Activated naive CD8-positive, alpha-beta T cell treated with anti-CD3 and anti-CD28 coated beads, Interleukin-2, amount 10 ng/mL, durations not matched to agents 7 days and 5 days (primary cell): ENCODE results near the gene MTHFSD. TPM values are rescaled to one million over a fixed set of nuclear protein-coding genes. Genes with fewer than 3 reads are reported as not detected.

Source experiments
- ATAC-seq: fragments of 150-1000 bp; cut with Tn5 transposase; one replicate; pipeline ENCODE4 v1.10.0; 2021; ENCODE audit warnings: low read depth, moderate library complexity
- POLR2A ChIA-PET: fragments of 350-600 bp; sonication (Branson Sonifier 250); formaldehyde crosslinking; loops from one replicate; lab custom pipeline; 2021; ENCODE audit warnings: antibody characterized with exemption; lab: Charles Lee
- DNase-seq: peaks from one replicate; pipeline ENCODE4 v3.0.0; 2021
- H3K27ac Mint-ChIP-seq: one replicate; pipeline ENCODE4 v1.8.0; 2022; ENCODE audit warnings: mild to moderate bottlenecking, mixed read lengths
- H3K27me3 Mint-ChIP-seq: one replicate; pipeline ENCODE4 v1.8.0; 2022; ENCODE audit warnings: mild to moderate bottlenecking, moderate library complexity, mixed read lengths
- H3K36me3 Mint-ChIP-seq: one replicate; pipeline ENCODE4 v1.8.0; 2021; ENCODE audit warnings: mild to moderate bottlenecking, mixed read lengths
- H3K4me1 Mint-ChIP-seq: one replicate; pipeline ENCODE4 v1.8.0; 2021; ENCODE audit warnings: mixed read lengths
- H3K4me3 Mint-ChIP-seq: one replicate; pipeline ENCODE4 v1.8.0; 2022; ENCODE audit warnings: mild to moderate bottlenecking, moderate library complexity, mixed read lengths
- H3K9me3 Mint-ChIP-seq: one replicate; pipeline ENCODE4 v1.8.0; 2021; ENCODE audit warnings: mixed read lengths
- total RNA-seq, 2 experiments: library from RNA; stranded (reverse); gene quantifications; one replicate each; pipeline ENCODE4 v1.2.3, GENCODE V29; 2021

Gene MTHFSD
- total RNA-seq, 2 experiments from 2014 or later: 33.2 to 34.6 TPM

DNA sequence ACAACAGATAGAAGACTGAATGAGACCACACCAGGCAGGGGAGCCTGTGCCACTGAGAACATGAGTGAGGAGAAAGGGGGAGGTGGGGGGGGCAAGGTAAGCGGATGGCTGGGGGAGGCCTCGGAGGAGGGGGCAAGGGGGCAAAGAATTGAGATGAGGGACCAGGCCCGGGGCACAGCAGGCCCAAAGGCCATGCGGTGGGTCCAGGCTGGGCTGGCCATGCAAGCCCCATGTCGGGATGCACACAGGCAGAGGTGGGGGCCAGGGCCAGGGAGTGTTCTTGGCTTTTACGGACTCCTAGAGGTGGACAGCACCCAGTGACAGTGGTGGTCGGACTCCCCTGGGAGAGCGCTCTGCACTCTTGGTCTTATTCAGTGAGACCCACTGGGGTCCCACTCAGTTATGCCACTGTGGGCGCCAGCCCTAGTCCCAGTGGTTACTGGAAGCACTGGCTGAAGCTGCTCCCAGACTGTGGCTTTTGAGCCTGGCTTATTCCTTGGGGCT is 4.8 kb upstream of the MTHFSD start:
- no peaks in the 10 kb centered on the region for H3K9me3 Mint-ChIP-seq
- H3K36me3 Mint-ChIP-seq: peaks cover 2% of the 10 kb centered on the region
- ATAC-seq (no peak), DNase-seq (peak; percentile 3)
- H3K4me3 Mint-ChIP-seq: no peak overlapping the region
- H3K4me1 Mint-ChIP-seq: peaks cover 10% of the 10 kb centered on the region
- POLR2A ChIA-PET: no interaction called here
- H3K27me3 Mint-ChIP-seq: peaks cover 25% of the 10 kb centered on the region
- no peak overlapping the region for H3K27ac Mint-ChIP-seq

DNA sequence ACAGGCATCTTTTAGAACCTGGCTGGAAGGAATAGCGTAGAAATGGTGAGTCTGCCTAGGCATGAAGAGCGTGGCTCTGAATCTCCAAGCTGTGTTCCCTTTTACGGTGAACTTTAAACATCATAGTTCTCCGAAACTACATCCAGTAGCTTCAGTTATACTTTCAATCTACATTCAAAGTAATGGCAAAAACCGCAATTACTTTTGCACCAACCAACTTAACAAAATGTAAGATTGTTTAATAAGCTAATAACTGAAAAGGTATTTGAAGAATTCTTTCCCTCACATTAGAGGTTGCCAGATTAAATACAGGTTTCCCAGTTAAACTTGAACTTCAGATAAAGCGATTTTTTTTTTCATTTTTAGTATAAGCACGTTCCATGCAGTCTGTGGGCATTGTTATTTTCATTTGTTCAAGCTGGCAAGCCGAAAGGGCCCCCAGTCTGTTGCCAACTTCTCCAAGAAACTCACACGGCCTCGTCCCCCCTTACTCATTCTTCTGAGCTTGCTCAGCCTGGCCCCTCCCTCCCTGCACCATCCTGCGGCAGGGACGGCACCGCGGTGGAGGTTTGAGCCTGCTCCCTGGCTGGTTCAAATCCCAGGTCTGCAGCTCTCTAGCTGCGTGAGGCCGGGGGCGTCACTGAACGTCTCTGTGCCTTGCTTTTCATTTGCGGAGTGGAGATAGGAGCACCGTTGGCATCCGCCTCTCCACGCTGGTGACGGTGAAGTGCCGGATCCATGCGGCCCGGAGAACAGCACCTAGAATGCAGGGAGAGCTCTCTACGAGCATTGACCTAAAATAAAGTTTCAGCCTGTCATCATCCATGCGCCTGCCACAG is 3.5 kb upstream of the MTHFSD start:
- POLR2A ChIA-PET: no interaction called here
- ATAC-seq (no peak), DNase-seq (no peak)
- H3K27ac Mint-ChIP-seq: no peak overlapping the region
- peaks cover 12% of the 10 kb centered on the region for H3K27me3 Mint-ChIP-seq
- H3K4me3 Mint-ChIP-seq: no peak overlapping the region
- no peaks in the 10 kb centered on the region for H3K9me3 Mint-ChIP-seq
- H3K4me1 Mint-ChIP-seq: peaks cover 12% of the 10 kb centered on the region
- H3K36me3 Mint-ChIP-seq: peaks cover 2% of the 10 kb centered on the region

DNA sequence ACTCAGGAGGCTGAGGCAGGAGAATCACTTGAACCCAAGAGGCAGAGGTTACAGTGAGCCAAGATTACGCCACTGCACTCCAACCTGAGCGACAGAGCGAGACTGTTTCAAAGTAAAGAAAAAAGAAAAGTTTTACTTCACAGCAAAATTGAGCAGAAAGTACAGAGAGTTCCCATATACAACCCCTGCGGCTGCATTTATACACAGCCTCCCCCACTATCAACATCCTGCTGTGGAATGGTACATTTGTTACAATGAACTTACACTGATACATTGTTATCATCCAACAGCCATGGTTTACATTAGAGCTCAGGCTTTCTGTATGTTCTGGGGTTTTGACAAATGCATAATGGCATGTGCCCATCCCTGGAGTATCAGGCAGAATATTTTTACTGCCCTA is 2.6 kb upstream of the MTHFSD start:
- POLR2A ChIA-PET: no interaction called here
- peaks cover 10% of the 10 kb centered on the region for H3K27me3 Mint-ChIP-seq
- H3K27ac Mint-ChIP-seq: no peak overlapping the region
- ATAC-seq: no peak
- H3K4me1 Mint-ChIP-seq: peaks cover 11% of the 10 kb centered on the region
- peaks cover 3% of the 10 kb centered on the region for H3K36me3 Mint-ChIP-seq
- H3K9me3 Mint-ChIP-seq: no peaks in the 10 kb centered on the region
- no peak overlapping the region for H3K4me3 Mint-ChIP-seq
- no peak for DNase-seq

DNA sequence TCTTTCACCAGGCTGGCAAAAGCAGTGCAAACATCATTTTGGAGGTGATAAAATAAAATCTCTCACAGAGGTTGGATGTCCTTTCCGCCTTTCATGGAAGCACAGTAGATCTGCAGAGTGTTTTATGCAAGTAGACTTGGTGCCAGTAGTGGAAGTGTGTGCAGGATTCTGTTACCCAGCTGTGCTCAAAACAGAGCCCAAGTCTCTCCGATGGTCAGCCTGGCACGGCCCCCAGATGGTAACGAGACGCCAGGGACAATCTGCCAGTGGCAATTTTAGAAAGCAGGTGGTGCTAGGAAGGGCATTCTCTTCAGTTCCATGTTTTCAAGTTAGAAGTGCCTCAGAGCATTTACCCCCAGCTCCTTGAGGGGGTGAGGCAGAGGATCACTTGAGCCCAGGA is 1.5 kb upstream of the MTHFSD start:
- Mint-ChIP-seq H3K27me3 (peaks cover 8% of the 10 kb centered on the region), H3K4me1 (peaks cover 15% of the 10 kb centered on the region), H3K36me3 (peaks cover 4% of the 10 kb centered on the region), H3K9me3 (no peaks in the 10 kb centered on the region), H3K27ac (no peak overlapping the region), H3K4me3 (no peak overlapping the region)
- ATAC-seq (no peak), DNase-seq (no peak)
- POLR2A ChIA-PET: no interaction called here

DNA sequence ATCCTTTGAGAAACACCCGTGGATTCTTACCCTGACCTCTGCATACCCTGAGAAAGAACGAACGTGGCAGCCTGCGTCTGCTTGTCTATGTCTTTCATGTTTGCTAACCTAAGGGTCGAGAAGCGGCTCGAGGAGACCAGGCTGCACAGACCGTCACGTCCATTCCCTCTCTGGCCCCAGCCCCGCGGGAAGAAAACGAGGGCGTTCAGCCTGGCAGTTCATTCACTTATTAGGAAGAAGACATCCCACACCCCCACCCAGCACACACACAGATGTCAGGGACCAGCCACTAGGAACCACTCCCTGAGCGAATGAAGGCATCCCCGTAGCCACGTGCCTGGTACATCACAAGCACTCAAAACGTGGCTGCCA is 655 bp upstream of the MTHFSD start:
- H3K4me1 Mint-ChIP-seq: peaks cover 15% of the 10 kb centered on the region
- ATAC-seq (no peak), DNase-seq (no peak)
- peak overlapping the region; percentile 97 for H3K27ac Mint-ChIP-seq
- peak overlapping the region; percentile 95 for H3K4me3 Mint-ChIP-seq
- peaks cover 8% of the 10 kb centered on the region for H3K27me3 Mint-ChIP-seq
- H3K36me3 Mint-ChIP-seq: peaks cover 4% of the 10 kb centered on the region
- no peaks in the 10 kb centered on the region for H3K9me3 Mint-ChIP-seq
- POLR2A ChIA-PET: interaction anchor here (1.3 kb wide), 1 partner anchor 762 kb away, joined by 3 read pairs; the partner anchor contains the start of gene C16orf95

DNA sequence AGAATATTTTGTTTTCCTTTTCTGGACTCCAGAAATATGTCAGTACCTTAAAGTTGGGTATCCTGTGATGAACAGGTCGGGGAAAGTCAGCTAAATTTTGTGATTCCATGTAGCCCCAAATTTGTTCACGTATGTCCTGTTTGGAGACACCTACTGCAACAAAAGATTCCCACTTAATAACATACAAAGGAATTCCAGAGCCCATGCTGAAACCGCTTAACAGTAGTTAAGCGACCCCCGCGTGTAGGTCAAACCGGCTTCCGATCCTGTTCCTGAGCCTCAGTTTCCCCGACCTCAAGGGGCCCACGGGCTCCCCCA is 477 bp downstream of the MTHFSD start:
- ATAC-seq (no peak), DNase-seq (no peak)
- H3K27ac Mint-ChIP-seq: peak overlapping the region; percentile 97
- peaks cover 4% of the 10 kb centered on the region for H3K36me3 Mint-ChIP-seq
- POLR2A ChIA-PET: interaction anchor here (1.3 kb wide), 1 partner anchor 763 kb away, joined by 3 read pairs; the partner anchor contains the start of gene C16orf95
- peak overlapping the region; percentile 95 for H3K4me3 Mint-ChIP-seq
- no peaks in the 10 kb centered on the region for H3K9me3 Mint-ChIP-seq
- peaks cover 6% of the 10 kb centered on the region for H3K27me3 Mint-ChIP-seq
- peaks cover 15% of the 10 kb centered on the region for H3K4me1 Mint-ChIP-seq

DNA sequence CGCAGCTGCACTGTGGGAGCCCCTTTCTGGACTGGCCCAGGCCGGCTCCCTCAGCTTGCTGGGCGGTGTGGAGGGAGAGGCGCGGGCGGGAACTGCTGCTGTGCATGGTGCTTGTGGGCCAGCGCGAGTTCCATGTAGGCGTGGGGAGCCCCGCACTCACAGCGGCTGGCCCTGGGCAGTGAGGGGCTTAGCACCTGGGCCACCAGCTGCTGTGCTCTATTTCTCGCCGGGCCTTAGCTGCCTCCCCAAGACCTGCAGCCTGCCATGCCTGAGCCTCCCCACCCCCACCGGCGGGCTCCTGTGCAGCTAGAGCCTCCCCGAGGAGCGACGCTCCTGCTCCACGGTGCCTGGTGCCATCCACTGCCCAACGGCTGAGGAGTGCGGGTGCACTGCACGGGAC is 1.7 kb downstream of the MTHFSD start:
- no peak for ATAC-seq
- Mint-ChIP-seq H3K27me3 (peaks cover 6% of the 10 kb centered on the region), H3K9me3 (no peaks in the 10 kb centered on the region), H3K36me3 (peaks cover 4% of the 10 kb centered on the region), H3K4me1 (peaks cover 16% of the 10 kb centered on the region), H3K27ac (no peak overlapping the region), H3K4me3 (no peak overlapping the region)
- peak; percentile 23 for DNase-seq
- POLR2A ChIA-PET: no interaction called here

DNA sequence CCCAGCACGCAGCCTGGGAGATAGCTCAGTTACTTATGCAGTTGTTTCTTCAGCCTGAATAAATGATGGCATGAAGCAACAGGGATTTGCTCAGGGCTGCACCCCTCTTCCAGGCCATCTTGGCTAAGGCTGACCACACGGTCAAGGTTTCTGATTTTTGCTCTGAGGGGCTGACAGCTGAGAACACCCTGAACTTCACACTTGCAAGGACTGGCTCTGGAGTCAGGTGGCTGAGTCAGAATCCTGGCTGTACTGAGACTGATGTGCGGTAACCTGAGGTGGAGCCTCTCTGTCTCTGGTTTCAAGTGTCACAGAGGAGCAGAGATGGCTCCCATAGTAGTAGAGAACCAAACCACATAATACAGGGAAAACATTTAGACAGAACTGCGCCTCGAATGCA is 4.8 kb downstream of the MTHFSD start:
- no peak for DNase-seq
- Mint-ChIP-seq H3K4me1 (peaks cover 16% of the 10 kb centered on the region), H3K27me3 (no peaks in the 10 kb centered on the region), H3K9me3 (no peaks in the 10 kb centered on the region), H3K4me3 (no peak overlapping the region), H3K36me3 (peaks cover 7% of the 10 kb centered on the region), H3K27ac (no peak overlapping the region)
- POLR2A ChIA-PET: interaction anchor here (0.7 kb wide), 1 partner anchor 18 kb away, joined by 3 read pairs; no protein-coding TSS in a partner anchor
- no peak for ATAC-seq

DNA sequence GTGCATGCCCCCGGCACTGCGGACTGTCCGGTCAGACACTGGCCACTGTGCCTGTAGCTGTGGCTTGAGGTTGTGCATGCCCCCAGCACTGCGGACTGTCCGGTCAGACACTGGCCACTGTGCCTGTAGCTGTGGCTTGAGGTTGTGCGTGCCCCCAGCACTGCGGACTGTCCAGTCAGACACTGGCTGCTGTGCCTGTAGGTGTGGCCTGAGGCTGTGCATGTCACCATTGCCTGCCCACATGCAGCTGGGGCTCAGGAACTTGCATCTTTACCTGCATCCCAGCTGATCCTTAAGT is 5.2 kb downstream of the MTHFSD start:
- H3K36me3 Mint-ChIP-seq: peaks cover 6% of the 10 kb centered on the region
- peaks cover 13% of the 10 kb centered on the region for H3K4me1 Mint-ChIP-seq
- POLR2A ChIA-PET: no interaction called here
- ATAC-seq: no peak
- no peak for DNase-seq
- no peak overlapping the region for H3K27ac Mint-ChIP-seq
- H3K9me3 Mint-ChIP-seq: no peaks in the 10 kb centered on the region
- H3K4me3 Mint-ChIP-seq: no peak overlapping the region
- H3K27me3 Mint-ChIP-seq: no peaks in the 10 kb centered on the region

DNA sequence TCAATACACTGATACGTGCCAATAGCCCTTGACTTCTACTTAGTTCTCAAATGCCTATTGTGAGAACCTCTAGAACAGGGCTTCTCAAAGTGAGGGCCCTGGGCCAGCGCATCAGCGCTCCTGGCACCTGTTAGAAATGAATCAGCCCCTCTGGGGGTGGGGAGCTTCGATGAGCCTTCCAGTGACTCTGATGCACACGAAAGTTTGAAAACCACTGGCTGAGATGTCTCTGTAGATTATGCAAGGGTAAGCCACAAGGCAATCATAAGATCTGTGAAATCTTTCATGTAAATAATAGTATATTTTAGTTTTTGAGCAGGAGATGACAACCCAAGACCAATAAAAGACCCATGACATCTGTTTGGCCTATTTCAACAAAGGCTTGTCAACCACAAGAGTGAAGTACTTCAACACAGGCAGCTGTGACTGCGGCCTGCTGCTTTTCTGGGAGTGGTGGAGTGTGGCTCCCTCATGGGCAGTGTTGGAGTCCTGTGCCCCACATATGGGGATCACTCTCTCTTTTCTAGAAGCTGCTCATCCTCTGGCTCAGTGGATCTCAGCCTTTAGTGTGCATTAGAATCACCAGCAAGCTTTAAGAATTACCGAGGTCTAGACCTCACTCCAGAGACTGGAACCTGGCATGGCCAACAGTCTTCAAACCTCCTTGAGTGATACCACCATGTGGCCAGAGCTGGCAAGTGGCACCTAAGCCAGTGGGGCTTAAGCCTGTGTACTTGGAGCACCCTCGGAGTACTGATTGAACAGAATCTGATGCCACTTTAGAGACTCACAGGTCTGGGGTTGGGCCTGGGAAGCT is 5.8 kb downstream of the MTHFSD start:
- H3K36me3 Mint-ChIP-seq: peaks cover 10% of the 10 kb centered on the region
- no peaks in the 10 kb centered on the region for H3K27me3 Mint-ChIP-seq
- DNase-seq: no peak
- no peaks in the 10 kb centered on the region for H3K9me3 Mint-ChIP-seq
- peaks cover 13% of the 10 kb centered on the region for H3K4me1 Mint-ChIP-seq
- POLR2A ChIA-PET: no interaction called here
- H3K27ac Mint-ChIP-seq: no peak overlapping the region
- peak; percentile 36 for ATAC-seq
- H3K4me3 Mint-ChIP-seq: no peak overlapping the region

DNA sequence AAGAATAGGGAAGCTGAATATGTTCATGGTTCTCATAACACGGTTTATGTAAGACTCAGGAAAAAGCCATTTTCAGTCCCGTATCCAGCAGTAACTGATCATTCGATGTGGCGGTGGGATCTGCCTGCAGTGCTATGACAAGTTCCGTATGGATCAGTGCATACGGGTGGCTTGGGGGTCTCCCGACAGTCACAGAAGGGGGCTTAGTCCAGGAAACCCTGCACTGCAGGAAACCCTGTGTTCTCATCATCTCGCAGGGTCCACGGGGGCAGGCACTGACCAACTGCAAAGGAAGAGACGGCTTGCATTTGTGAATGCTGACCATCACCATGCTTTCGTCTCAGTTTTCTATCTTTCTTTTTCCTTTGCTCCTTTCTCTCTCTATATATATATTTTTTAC is 7.7 kb downstream of the MTHFSD start:
- ATAC-seq (no peak), DNase-seq (no peak)
- Mint-ChIP-seq H3K9me3 (no peaks in the 10 kb centered on the region), H3K4me3 (no peak overlapping the region), H3K36me3 (peaks cover 8% of the 10 kb centered on the region), H3K4me1 (peaks cover 3% of the 10 kb centered on the region), H3K27ac (no peak overlapping the region), H3K27me3 (no peaks in the 10 kb centered on the region)
- POLR2A ChIA-PET: no interaction called here

DNA sequence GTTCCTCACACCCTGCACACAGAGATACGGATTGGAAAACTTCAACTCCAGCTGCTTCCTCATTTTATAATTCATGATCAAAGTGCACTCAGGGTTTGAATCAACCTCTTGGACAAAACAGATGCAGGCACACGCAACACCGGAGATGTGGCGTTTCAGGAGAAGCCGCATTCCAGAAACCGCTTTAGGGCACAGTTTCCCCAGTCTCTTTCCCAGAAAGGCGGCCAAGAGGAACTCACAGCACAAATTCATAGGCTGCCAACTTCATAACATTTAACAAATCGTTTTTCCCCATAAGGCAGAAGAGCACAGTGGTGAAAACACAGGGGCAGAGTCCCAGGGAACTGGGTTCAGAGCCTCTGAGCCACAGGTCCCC is 8.4 kb downstream of the MTHFSD start:
- H3K4me1 Mint-ChIP-seq: peaks cover 2% of the 10 kb centered on the region
- H3K4me3 Mint-ChIP-seq: no peak overlapping the region
- peaks cover 8% of the 10 kb centered on the region for H3K36me3 Mint-ChIP-seq
- DNase-seq (no peak), ATAC-seq (no peak)
- H3K9me3 Mint-ChIP-seq: no peaks in the 10 kb centered on the region
- POLR2A ChIA-PET: no interaction called here
- H3K27me3 Mint-ChIP-seq: no peaks in the 10 kb centered on the region
- H3K27ac Mint-ChIP-seq: no peak overlapping the region

DNA sequence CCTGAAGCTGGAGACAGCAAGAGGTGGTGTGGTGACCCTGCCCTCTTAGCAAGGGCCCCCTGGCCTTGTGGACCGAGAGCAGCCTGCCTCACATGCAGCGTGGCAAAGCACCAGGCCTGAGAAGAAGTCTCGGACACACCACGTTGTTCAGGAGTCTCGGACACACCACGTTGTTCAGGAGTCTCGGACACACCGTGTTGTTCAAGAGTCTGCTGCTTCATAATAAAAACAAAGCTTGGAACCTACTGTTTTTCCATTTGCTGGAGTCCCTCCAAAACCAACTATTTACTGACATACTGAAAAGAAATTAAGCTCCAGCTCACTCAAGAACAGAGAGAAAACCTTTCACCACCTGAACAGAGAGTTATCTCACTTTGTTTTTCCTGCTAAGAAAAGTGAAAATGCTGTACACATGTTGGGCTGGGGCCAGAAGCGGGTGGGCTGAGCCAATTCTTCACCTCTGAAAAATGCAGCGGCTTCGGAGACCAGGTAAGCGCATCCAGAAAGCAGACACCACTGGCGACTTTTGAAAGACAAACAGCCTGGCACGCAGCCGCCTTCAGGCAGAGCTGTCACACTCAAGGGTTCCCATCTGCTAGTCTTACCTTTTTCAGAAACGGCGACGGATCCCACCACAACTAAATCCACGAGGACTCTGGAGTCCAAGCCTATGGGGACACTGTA is 8.9 kb downstream of the MTHFSD start:
- DNase-seq (no peak), ATAC-seq (no peak)
- no peak overlapping the region for H3K4me3 Mint-ChIP-seq
- H3K27me3 Mint-ChIP-seq: no peaks in the 10 kb centered on the region
- peaks cover 2% of the 10 kb centered on the region for H3K4me1 Mint-ChIP-seq
- H3K9me3 Mint-ChIP-seq: no peaks in the 10 kb centered on the region
- no peak overlapping the region for H3K27ac Mint-ChIP-seq
- POLR2A ChIA-PET: no interaction called here
- peaks cover 8% of the 10 kb centered on the region for H3K36me3 Mint-ChIP-seq
